ENCODE results near the gene SRD5A3. TPM values are rescaled to one million over a fixed set of nuclear protein-coding genes. Genes with fewer than 3 reads are reported as not detected.
"Not testable (repeated sequence)": the region's sequence is repeated elsewhere in the genome, so short reads cannot be mapped to it uniquely, and the experiment has no call there.

Gene SRD5A3
- total and polyA plus RNA-seq, 10 of the 15 experiments (the other 5 are each of a cell fraction or from before 2014, with no cell fraction given), result 1.6 to 20.4 (median 6.1) TPM

DNA sequence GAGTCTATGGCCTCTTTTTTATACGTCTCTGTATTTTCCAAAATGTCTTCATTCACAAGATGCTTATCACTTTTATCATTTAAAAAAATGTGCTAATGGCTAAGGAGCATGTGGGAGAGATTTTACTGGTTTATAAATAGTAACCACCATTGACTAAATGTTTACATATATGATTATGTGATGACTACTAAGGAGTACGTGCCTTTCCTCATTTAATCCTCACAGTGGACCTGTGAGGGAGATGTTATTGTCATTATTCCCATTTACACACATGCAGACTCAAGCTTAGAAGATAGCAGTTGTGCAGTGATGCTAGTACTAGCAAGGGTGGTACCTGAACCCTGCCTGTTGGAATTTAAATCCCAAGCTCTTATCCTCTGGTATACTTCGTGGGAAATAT, 2.4 kb downstream of the SRD5A3 start (continued):
- TF ChIP-seq, protein P1, sequence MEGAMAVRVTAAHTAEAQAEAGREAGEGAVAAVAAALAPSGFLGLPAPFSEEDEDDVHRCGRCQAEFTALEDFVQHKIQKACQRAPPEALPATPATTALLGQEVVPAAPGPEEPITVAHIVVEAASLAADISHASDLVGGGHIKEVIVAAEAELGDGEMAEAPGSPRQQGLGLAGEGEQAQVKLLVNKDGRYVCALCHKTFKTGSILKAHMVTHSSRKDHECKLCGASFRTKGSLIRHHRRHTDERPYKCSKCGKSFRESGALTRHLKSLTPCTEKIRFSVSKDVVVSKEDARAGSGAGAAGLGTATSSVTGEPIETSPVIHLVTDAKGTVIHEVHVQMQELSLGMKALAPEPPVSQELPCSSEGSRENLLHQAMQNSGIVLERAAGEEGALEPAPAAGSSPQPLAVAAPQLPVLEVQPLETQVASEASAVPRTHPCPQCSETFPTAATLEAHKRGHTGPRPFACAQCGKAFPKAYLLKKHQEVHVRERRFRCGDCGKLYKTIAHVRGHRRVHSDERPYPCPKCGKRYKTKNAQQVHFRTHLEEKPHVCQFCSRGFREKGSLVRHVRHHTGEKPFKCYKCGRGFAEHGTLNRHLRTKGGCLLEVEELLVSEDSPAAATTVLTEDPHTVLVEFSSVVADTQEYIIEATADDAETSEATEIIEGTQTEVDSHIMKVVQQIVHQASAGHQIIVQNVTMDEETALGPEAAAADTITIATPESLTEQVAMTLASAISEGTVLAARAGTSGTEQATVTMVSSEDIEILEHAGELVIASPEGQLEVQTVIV (IDR thresholded peaks at IDR 0.05; ENCODE audit: borderline replicate concordance, partially characterized antibody), result no peak

DNA sequence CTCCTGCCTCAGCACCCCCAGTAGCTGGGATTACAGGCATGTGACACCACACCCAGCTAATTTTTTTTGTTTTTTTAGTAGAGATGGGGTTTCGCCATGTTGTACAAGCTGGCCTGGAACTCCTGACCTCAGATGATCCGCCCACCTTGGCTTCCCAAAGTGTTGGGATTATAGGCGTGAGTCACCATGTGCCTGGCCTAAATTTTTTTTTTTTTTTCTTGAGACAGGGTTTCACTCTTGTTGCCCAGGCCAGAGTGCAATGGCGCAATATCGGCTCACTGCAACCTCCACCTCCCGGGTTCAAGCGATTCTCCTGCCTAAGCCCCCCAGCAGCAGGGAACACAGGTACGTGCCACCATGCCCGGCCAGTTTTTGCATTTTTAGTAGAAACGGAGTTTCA, 4.8 kb downstream of the SRD5A3 start:
- intact Hi-C loops (cut with micrococcal nuclease; ENCODE audit: unreplicated experiment); H3K4me2 ChIP-seq (ENCODE audit: control insufficient read depth, insufficient read depth); DNase-seq (ENCODE audit: low read depth, low spot score); H3K36me3 ChIP-seq (ENCODE audit: control insufficient read depth in 2 of 2, insufficient read depth in 2 of 2, low read length in 1 of 2); CTCF ChIA-PET; in situ Hi-C loops (cut with MboI); H3K27me3 ChIP-seq (replicated peaks in 1 of 2; ENCODE audit: control insufficient read depth in 2 of 2, insufficient read depth in 2 of 2, low read length in 1 of 2); H3K9me3 ChIP-seq (replicated peaks; ENCODE audit: control insufficient read depth, insufficient read depth, low read length); H3K27ac ChIP-seq (ENCODE audit: control insufficient read depth, insufficient read depth); H3K4me3 ChIP-seq; H3K9ac ChIP-seq (ENCODE audit: control insufficient read depth, insufficient read depth, low read length); ATAC-seq; FAIRE-seq; SMC1A ChIA-PET (ENCODE audit: uncharacterized antibody, unreplicated experiment); H3K4me1 ChIP-seq (ENCODE audit: control insufficient read depth, insufficient read depth, low read length); H3K79me2 ChIP-seq (ENCODE audit: control insufficient read depth, insufficient read depth, low read length); H4K20me1 ChIP-seq (ENCODE audit: control insufficient read depth, insufficient read depth); H2AFZ ChIP-seq (ENCODE audit: control insufficient read depth, low read depth, low read length); BruUV-seq (replicated peaks): not testable (repeated sequence)
- WGBS (ENCODE audit: insufficient coverage, insufficient replicate concordance, low lambda C conversion rate, missing lambda C conversion rate), result 93% methylated on average over 10 of the region's 10 CpGs
- POLR2A ChIA-PET, result interaction anchor here (0.7 kb wide), 1 partner anchor 353 kb away, joined by 4 read pairs; no protein-coding TSS in a partner anchor
- RAD21 ChIA-PET (ENCODE audit: unreplicated experiment), result interaction anchor here (0.7 kb wide), 1 partner anchor 217 kb away, joined by 3 read pairs; no protein-coding TSS in a partner anchor

DNA sequence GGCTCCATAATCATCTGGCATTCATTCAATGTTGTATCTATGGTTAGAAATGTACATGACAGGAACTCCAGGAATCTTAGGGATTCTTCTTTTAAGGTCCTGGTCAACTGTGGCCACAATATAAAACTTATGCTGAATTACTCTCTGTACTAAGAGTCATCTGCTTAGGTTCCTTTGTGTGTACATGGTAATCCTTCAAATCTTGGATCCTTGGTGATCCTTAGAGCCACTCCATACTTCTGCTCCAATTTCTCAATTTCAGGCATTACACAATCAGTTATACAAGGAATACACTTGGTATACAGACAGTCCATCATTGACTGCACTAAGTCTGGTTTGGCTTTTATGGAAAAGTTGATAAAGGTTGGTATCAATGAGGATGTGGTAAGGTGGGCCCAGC, 5.8 kb downstream of the SRD5A3 start:
- CTCF ChIA-PET, result interaction anchor here (0.6 to 1.2 kb wide), 2 partner anchors 8 to 53 kb away, joined by 3 to 4 read pairs; no protein-coding TSS in a partner anchor
- no peaks in the 10 kb centered on the region; the same call in 1 of the 2 replicates for H3K79me2 ChIP-seq (ENCODE audit: control insufficient read depth, insufficient read depth, low read length)
- H3K9ac ChIP-seq (ENCODE audit: control insufficient read depth, insufficient read depth, low read length), result no peak overlapping the region
- POLR2A ChIA-PET, result no interaction called here
- DNase-seq (ENCODE audit: low read depth, low spot score), result no peak
- no peak for FAIRE-seq
- no peaks in the 10 kb centered on the region for H3K27me3 ChIP-seq (replicated peaks in 1 of 2; ENCODE audit: control insufficient read depth in 2 of 2, insufficient read depth in 2 of 2, low read length in 1 of 2)
- BruUV-seq (replicated peaks), result no TSS peak
- H2AFZ ChIP-seq (ENCODE audit: control insufficient read depth, low read depth, low read length), result no peak overlapping the region
- no peak overlapping the region for H3K4me2 ChIP-seq (ENCODE audit: control insufficient read depth, insufficient read depth)
- TF ChIP-seq TCF12 (IDR thresholded peaks at IDR 0.05; ENCODE audit: low read depth, low read length) (no peak), ZBED1 (IDR thresholded peaks at IDR 0.05; ENCODE audit: borderline replicate concordance) (no peak), TBL1XR1 (IDR thresholded peaks at IDR 0.05; ENCODE audit: low read depth, low read length) (no peak)
- in situ Hi-C loops (cut with MboI) (no loop called here), intact Hi-C loops (cut with micrococcal nuclease; ENCODE audit: unreplicated experiment) (no loop called here)
- H4K20me1 ChIP-seq (ENCODE audit: control insufficient read depth, insufficient read depth), result no peaks in the 10 kb centered on the region
- no peaks in the 10 kb centered on the region; the same call in 2 of the 3 replicates for H3K9me3 ChIP-seq (replicated peaks; ENCODE audit: control insufficient read depth, insufficient read depth, low read length)
- no peaks in the 10 kb centered on the region for H3K4me1 ChIP-seq (ENCODE audit: control insufficient read depth, insufficient read depth, low read length)
- ATAC-seq, result no peak
- SMC1A ChIA-PET (ENCODE audit: uncharacterized antibody, unreplicated experiment), result no interaction called here
- H3K27ac ChIP-seq (ENCODE audit: control insufficient read depth, insufficient read depth), result no peak overlapping the region
- RAD21 ChIA-PET (ENCODE audit: unreplicated experiment), result no interaction called here
- H3K36me3 ChIP-seq (ENCODE audit: control insufficient read depth in 2 of 2, insufficient read depth in 2 of 2, low read length in 1 of 2), result no peaks in the 10 kb centered on the region
- no peak overlapping the region for H3K4me3 ChIP-seq

All from GM12878 (cell line).